ENCODE measurements around the gene ASPA. TPM values are rescaled to one million over a fixed set of nuclear protein-coding genes. Genes with fewer than 3 reads are reported as not detected.

ASPA gene
- total and polyA plus RNA-seq, 2 of the 13 experiments (the other 11 are each of a cell fraction or from before 2014, with no cell fraction given): not detected

DNA sequence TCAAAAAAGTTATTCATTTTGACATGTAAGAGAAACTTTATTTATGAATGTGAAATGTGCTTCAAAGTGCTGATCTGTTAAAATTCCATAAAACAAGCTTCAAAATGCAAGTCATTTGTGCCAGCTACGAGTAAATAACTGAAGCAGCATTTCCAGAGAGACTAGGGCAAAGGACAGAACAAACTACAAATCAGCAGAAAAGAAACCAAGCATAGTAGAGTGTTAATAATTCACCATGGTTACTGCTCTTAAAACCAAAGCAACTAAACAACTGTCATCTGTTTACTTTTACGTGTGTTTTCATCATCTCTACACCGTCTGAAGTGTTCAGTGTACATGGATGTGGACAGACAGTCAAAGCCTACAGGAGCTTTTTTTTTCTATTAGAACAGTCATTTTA, 1.6 kb upstream of the ASPA start (continued):
- TF ChIP-seq, protein P1, sequence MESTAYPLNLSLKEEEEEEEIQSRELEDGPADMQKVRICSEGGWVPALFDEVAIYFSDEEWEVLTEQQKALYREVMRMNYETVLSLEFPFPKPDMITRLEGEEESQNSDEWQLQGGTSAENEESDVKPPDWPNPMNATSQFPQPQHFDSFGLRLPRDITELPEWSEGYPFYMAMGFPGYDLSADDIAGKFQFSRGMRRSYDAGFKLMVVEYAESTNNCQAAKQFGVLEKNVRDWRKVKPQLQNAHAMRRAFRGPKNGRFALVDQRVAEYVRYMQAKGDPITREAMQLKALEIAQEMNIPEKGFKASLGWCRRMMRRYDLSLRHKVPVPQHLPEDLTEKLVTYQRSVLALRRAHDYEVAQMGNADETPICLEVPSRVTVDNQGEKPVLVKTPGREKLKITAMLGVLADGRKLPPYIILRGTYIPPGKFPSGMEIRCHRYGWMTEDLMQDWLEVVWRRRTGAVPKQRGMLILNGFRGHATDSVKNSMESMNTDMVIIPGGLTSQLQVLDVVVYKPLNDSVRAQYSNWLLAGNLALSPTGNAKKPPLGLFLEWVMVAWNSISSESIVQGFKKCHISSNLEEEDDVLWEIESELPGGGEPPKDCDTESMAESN (CRISPR knock-in tag; conservative IDR thresholded peaks at IDR 0.05): no peak
- TF ChIP-seq, protein P2, sequence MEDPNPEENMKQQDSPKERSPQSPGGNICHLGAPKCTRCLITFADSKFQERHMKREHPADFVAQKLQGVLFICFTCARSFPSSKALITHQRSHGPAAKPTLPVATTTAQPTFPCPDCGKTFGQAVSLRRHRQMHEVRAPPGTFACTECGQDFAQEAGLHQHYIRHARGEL (CRISPR knock-in tag; IDR thresholded peaks at IDR 0.05): no peak
- TF ChIP-seq ZFP62 (CRISPR knock-in tag; IDR thresholded peaks at IDR 0.05) (no peak), U2AF2 (IDR thresholded peaks at IDR 0.05; ENCODE audit: low read depth, low read length) (no peak), ZNF790 (CRISPR knock-in tag; IDR thresholded peaks at IDR 0.05; ENCODE audit: borderline replicate concordance) (no peak), BHLHE40 (IDR thresholded peaks at IDR 0.05; ENCODE audit: low read length) (no peak), ZNF850 (CRISPR knock-in tag; conservative IDR thresholded peaks at IDR 0.05) (no peak), MLLT10 (CRISPR knock-in tag; IDR thresholded peaks at IDR 0.05) (no peak), NKX3-1 (CRISPR knock-in tag; IDR thresholded peaks at IDR 0.05) (no peak), POGZ (CRISPR knock-in tag; IDR thresholded peaks at IDR 0.05) (no peak), ZNF724P (CRISPR knock-in tag; IDR thresholded peaks at IDR 0.05; ENCODE audit: borderline replicate concordance) (no peak), ZZZ3 (CRISPR knock-in tag; IDR thresholded peaks at IDR 0.05; ENCODE audit: borderline replicate concordance) (no peak), ZNF3 (CRISPR knock-in tag; IDR thresholded peaks at IDR 0.05) (no peak), AGO2 (optimal IDR thresholded peaks at IDR 0.05; ENCODE audit: low read depth, low read length) (no peak), FOXA1 (IDR thresholded peaks at IDR 0.05) (no peak), FOXA1 (CRISPR knock-in tag; IDR thresholded peaks at IDR 0.05) (peak; percentile 40), TCF12 (IDR thresholded peaks at IDR 0.05) (no peak), TCF12 (CRISPR knock-in tag; IDR thresholded peaks at IDR 0.05) (no peak), ZSCAN31 (CRISPR knock-in tag; IDR thresholded peaks at IDR 0.05; ENCODE audit: low read depth) (no peak)
- TF ChIP-seq, protein P3, sequence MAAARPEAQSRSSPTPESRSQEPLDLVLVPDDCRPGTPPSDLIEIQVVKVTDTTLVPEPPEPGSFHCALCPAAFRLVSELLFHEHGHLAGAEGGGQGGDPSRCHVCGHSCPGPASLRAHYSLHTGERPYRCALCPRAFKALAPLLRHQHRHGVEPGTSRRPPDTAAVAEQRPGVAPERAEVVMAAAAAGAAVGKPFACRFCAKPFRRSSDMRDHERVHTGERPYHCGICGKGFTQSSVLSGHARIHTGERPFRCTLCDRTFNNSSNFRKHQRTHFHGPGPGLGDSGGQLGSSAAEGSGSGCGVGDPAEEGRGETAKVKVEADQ (CRISPR knock-in tag; IDR thresholded peaks at IDR 0.05; ENCODE audit: borderline replicate concordance): no peak
- TF ChIP-seq, protein P4, sequence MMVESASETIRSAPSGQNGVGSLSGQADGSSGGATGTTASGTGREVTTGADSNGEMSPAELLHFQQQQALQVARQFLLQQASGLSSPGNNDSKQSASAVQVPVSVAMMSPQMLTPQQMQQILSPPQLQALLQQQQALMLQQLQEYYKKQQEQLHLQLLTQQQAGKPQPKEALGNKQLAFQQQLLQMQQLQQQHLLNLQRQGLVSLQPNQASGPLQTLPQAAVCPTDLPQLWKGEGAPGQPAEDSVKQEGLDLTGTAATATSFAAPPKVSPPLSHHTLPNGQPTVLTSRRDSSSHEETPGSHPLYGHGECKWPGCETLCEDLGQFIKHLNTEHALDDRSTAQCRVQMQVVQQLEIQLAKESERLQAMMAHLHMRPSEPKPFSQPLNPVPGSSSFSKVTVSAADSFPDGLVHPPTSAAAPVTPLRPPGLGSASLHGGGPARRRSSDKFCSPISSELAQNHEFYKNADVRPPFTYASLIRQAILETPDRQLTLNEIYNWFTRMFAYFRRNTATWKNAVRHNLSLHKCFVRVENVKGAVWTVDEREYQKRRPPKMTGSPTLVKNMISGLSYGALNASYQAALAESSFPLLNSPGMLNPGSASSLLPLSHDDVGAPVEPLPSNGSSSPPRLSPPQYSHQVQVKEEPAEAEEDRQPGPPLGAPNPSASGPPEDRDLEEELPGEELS (CRISPR knock-in tag; IDR thresholded peaks at IDR 0.05): peak; percentile 87
- TF ChIP-seq, protein P5, sequence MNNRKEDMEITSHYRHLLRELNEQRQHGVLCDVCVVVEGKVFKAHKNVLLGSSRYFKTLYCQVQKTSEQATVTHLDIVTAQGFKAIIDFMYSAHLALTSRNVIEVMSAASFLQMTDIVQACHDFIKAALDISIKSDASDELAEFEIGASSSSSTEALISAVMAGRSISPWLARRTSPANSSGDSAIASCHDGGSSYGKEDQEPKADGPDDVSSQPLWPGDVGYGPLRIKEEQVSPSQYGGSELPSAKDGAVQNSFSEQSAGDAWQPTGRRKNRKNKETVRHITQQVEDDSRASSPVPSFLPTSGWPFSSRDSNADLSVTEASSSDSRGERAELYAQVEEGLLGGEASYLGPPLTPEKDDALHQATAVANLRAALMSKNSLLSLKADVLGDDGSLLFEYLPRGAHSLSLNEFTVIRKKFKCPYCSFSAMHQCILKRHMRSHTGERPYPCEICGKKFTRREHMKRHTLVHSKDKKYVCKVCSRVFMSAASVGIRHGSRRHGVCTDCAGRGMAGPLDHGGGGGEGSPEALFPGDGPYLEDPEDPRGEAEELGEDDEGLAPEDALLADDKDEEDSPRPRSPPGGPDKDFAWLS (CRISPR knock-in tag; IDR thresholded peaks at IDR 0.05; ENCODE audit: borderline replicate concordance): no peak
- TF ChIP-seq, protein P6, sequence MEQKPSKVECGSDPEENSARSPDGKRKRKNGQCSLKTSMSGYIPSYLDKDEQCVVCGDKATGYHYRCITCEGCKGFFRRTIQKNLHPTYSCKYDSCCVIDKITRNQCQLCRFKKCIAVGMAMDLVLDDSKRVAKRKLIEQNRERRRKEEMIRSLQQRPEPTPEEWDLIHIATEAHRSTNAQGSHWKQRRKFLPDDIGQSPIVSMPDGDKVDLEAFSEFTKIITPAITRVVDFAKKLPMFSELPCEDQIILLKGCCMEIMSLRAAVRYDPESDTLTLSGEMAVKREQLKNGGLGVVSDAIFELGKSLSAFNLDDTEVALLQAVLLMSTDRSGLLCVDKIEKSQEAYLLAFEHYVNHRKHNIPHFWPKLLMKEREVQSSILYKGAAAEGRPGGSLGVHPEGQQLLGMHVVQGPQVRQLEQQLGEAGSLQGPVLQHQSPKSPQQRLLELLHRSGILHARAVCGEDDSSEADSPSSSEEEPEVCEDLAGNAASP (CRISPR knock-in tag; IDR thresholded peaks at IDR 0.05; ENCODE audit: borderline replicate concordance): 0 out of 2 replicates have a peak, but pooled peaks have one; percentile 11
